HEK293 (cell line): ENCODE data around the gene FLNC.

Experiments
- HIC1 ChIP-seq: fragments of 450-650 bp; formaldehyde crosslinking; IDR thresholded peaks from 2 replicates; pipeline ENCODE4 v1.5.1; 2016; ENCODE audit warnings: missing biosample characterization, missing genetic modification characterization
- KLF9 ChIP-seq: fragments of 450-650 bp; formaldehyde crosslinking; IDR thresholded peaks from 2 replicates; pipeline ENCODE4 v1.5.1; 2016; ENCODE audit warnings: missing biosample characterization, missing genetic modification characterization, low read depth
- MZF1 ChIP-seq: fragments of 450-650 bp; formaldehyde crosslinking; IDR thresholded peaks from 2 replicates; pipeline ENCODE4 v1.5.1; 2017; ENCODE audit warnings: missing biosample characterization, missing genetic modification characterization, borderline replicate concordance
- OSR2 ChIP-seq: fragments of 450-650 bp; formaldehyde crosslinking; IDR thresholded peaks from 2 replicates; pipeline ENCODE4 v1.5.1; 2016; ENCODE audit warnings: missing biosample characterization, missing genetic modification characterization
- SALL2 ChIP-seq: fragments of 450-650 bp; formaldehyde crosslinking; IDR thresholded peaks from 2 replicates; pipeline ENCODE4 v1.5.0; 2017; ENCODE audit warnings: missing biosample characterization, mild to moderate bottlenecking, missing genetic modification characterization, borderline replicate concordance
- SP3 ChIP-seq: fragments of 450-650 bp; formaldehyde crosslinking; IDR thresholded peaks from 2 replicates; pipeline ENCODE4 v1.5.1; 2016; ENCODE audit warnings: missing biosample characterization, missing genetic modification characterization
- TRIM28 ChIP-seq: IDR thresholded peaks from 2 replicates; pipeline ENCODE4 v1.6.1; 2011; ENCODE audit warnings: low read length, control low read depth, borderline replicate concordance
- ZBTB26 ChIP-seq: fragments of 450-650 bp; formaldehyde crosslinking; optimal IDR thresholded peaks from 2 replicates; pipeline ENCODE3; 2016; ENCODE audit warnings: missing biosample characterization, mild to moderate bottlenecking, missing genetic modification characterization
- ZBTB44 ChIP-seq: fragments of 450-650 bp; IDR thresholded peaks from 2 replicates; pipeline ENCODE4 v1.5.1; 2018; ENCODE audit warnings: missing biosample characterization, mild to moderate bottlenecking, missing genetic modification characterization
- ZFP41 ChIP-seq: fragments of 450-650 bp; formaldehyde crosslinking; IDR thresholded peaks from 2 replicates; pipeline ENCODE4 v1.5.1; 2016; ENCODE audit warnings: missing biosample characterization, missing genetic modification characterization, borderline replicate concordance
- ZNF112 ChIP-seq: fragments of 450-650 bp; formaldehyde crosslinking; IDR thresholded peaks from 2 replicates; pipeline ENCODE4 v1.5.0; 2017; ENCODE audit warnings: missing biosample characterization, missing genetic modification characterization
- ZNF132 ChIP-seq: fragments of 450-650 bp; formaldehyde crosslinking; IDR thresholded peaks from 2 replicates; pipeline ENCODE4 v1.5.1; 2017; ENCODE audit warnings: missing biosample characterization, missing genetic modification characterization, borderline replicate concordance
- ZNF138 ChIP-seq: fragments of 450-650 bp; formaldehyde crosslinking; IDR thresholded peaks from 2 replicates; pipeline ENCODE4 v1.5.1; 2016; ENCODE audit warnings: missing biosample characterization, missing genetic modification characterization, borderline replicate concordance
- ZNF146 ChIP-seq: fragments of 450-650 bp; formaldehyde crosslinking; IDR thresholded peaks from 2 replicates; pipeline ENCODE4 v1.5.1; 2016; ENCODE audit warnings: missing biosample characterization, missing genetic modification characterization
- ZNF18 ChIP-seq: fragments of 450-650 bp; formaldehyde crosslinking; IDR thresholded peaks from 2 replicates; pipeline ENCODE4 v1.5.1; 2016; ENCODE audit warnings: missing biosample characterization, missing genetic modification characterization
- ZNF19 ChIP-seq: fragments of 450-650 bp; formaldehyde crosslinking; IDR thresholded peaks from 2 replicates; pipeline ENCODE4; 2016; ENCODE audit warnings: missing biosample characterization, missing genetic modification characterization, low read depth
- ZNF266 ChIP-seq: fragments of 450-650 bp; formaldehyde crosslinking; IDR thresholded peaks from 2 replicates; pipeline ENCODE4 v1.5.1; 2016; ENCODE audit warnings: missing biosample characterization, missing genetic modification characterization, low read depth
- ZNF350 ChIP-seq: fragments of 450-650 bp; formaldehyde crosslinking; IDR thresholded peaks from 2 replicates; pipeline ENCODE4 v1.5.0; 2017; ENCODE audit warnings: missing biosample characterization, mild to moderate bottlenecking, missing genetic modification characterization
- ZNF404 ChIP-seq: fragments of 450-650 bp; formaldehyde crosslinking; IDR thresholded peaks from 2 replicates; pipeline ENCODE4 v1.5.1; 2017; ENCODE audit warnings: missing biosample characterization, missing genetic modification characterization
- ZNF416 ChIP-seq: fragments of 450-650 bp; formaldehyde crosslinking; IDR thresholded peaks from 2 replicates; pipeline ENCODE4 v1.5.1; 2016; ENCODE audit warnings: missing biosample characterization, missing genetic modification characterization
- ZNF48 ChIP-seq: fragments of 450-650 bp; formaldehyde crosslinking; IDR thresholded peaks from 2 replicates; pipeline ENCODE4 v1.5.1; 2016; ENCODE audit warnings: missing biosample characterization, missing genetic modification characterization
- ZNF501 ChIP-seq: fragments of 450-650 bp; formaldehyde crosslinking; IDR thresholded peaks from 2 replicates; pipeline ENCODE4 v1.5.1; 2016; ENCODE audit warnings: missing biosample characterization, missing genetic modification characterization
- ZNF510 ChIP-seq: fragments of 450-650 bp; formaldehyde crosslinking; IDR thresholded peaks from 2 replicates; pipeline ENCODE4 v1.5.1; 2018; ENCODE audit warnings: mild to moderate bottlenecking, missing genetic modification characterization, missing biosample characterization; ENCODE audit not compliant: insufficient replicate concordance
- ZNF544 ChIP-seq: fragments of 450-650 bp; formaldehyde crosslinking; IDR thresholded peaks from 2 replicates; pipeline ENCODE4 v1.5.0; 2017; ENCODE audit warnings: missing biosample characterization, missing genetic modification characterization
- ZNF624 ChIP-seq: fragments of 450-650 bp; formaldehyde crosslinking; IDR thresholded peaks from 2 replicates; pipeline ENCODE4 v1.5.1; 2017; ENCODE audit warnings: missing biosample characterization, missing genetic modification characterization
- ZNF777 ChIP-seq: fragments of 450-650 bp; formaldehyde crosslinking; IDR thresholded peaks from 2 replicates; pipeline ENCODE4 v1.5.1; 2017; ENCODE audit warnings: missing biosample characterization, missing genetic modification characterization, borderline replicate concordance
- ZXDB ChIP-seq: fragments of 450-650 bp; formaldehyde crosslinking; IDR thresholded peaks from 2 replicates; pipeline ENCODE4 v1.5.1; 2016; ENCODE audit warnings: missing biosample characterization, missing genetic modification characterization
- TF ChIP-seq, protein P1 (sequence below): fragments of 450-650 bp; formaldehyde crosslinking; IDR thresholded peaks from 2 replicates; pipeline ENCODE4 v1.5.1; 2016; ENCODE audit warnings: missing biosample characterization, missing genetic modification characterization
- TF ChIP-seq, protein P2 (sequence below): fragments of 450-650 bp; formaldehyde crosslinking; IDR thresholded peaks from 2 replicates; pipeline ENCODE4 v1.5.1; 2017; ENCODE audit warnings: missing biosample characterization, missing genetic modification characterization

The FLNC gene

GRCh38 chr7:128869138-128869943 is 39.1 kb downstream of the FLNC start (continued):
- TF ChIP-seq MZF1 (tag by site-specific recombination) (no peak), ZNF266 (tag by site-specific recombination) (no peak), ZNF146 (tag by site-specific recombination) (no peak), ZBTB26 (tag by site-specific recombination) (peak; percentile 90), ZNF777 (tag by site-specific recombination) (no peak; the same call in 1 of the 2 replicates), ZNF544 (tag by site-specific recombination) (no peak), ZNF624 (tag by site-specific recombination) (no peak), OSR2 (no peak), TRIM28 (no peak), ZNF112 (tag by site-specific recombination) (no peak), ZFP41 (tag by site-specific recombination) (no peak), ZNF138 (no peak), ZBTB44 (tag by site-specific recombination) (peak; percentile 89), ZXDB (tag by site-specific recombination) (no peak), ZNF48 (tag by site-specific recombination) (no peak), SP3 (peak; percentile 73), ZNF132 (no peak), KLF9 (tag by site-specific recombination) (peak; percentile 61), ZNF404 (no peak), ZNF19 (tag by site-specific recombination) (no peak), ZNF18 (no peak), ZNF416 (tag by site-specific recombination) (no peak), SALL2 (tag by site-specific recombination) (no peak), ZNF501 (0 out of 2 replicates have a peak, but pooled peaks have one; percentile 17), ZNF510 (tag by site-specific recombination) (no peak), ZNF350 (no peak), HIC1 (peak; percentile 51)
- TF ChIP-seq, protein P1, sequence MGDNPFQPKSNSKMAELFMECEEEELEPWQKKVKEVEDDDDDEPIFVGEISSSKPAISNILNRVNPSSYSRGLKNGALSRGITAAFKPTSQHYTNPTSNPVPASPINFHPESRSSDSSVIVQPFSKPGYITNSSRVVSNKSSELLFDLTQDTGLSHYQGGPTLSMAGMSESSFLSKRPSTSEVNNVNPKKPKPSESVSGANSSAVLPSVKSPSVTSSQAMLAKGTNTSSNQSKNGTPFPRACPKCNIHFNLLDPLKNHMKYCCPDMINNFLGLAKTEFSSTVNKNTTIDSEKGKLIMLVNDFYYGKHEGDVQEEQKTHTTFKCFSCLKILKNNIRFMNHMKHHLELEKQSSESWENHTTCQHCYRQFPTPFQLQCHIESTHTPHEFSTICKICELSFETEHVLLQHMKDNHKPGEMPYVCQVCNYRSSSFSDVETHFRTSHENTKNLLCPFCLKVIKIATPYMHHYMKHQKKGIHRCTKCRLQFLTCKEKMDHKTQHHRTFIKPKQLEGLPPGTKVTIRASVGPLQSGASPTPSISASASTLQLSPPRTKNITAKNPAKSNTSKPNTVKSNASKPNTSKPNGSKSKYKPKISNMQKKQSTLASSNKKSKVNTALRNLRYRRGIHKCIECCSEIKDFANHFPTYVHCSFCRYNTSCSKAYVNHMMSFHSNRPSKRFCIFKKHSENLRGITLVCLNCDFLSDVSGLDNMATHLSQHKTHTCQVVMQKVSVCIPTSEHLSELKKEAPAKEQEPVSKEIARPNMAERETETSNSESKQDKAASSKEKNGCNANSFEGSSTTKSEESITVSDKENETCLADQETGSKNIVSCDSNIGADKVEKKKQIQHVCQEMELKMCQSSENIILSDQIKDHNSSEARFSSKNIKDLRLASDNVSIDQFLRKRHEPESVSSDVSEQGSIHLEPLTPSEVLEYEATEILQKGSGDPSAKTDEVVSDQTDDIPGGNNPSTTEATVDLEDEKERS (tag by site-specific recombination) = no peak
- TF ChIP-seq, protein P2, sequence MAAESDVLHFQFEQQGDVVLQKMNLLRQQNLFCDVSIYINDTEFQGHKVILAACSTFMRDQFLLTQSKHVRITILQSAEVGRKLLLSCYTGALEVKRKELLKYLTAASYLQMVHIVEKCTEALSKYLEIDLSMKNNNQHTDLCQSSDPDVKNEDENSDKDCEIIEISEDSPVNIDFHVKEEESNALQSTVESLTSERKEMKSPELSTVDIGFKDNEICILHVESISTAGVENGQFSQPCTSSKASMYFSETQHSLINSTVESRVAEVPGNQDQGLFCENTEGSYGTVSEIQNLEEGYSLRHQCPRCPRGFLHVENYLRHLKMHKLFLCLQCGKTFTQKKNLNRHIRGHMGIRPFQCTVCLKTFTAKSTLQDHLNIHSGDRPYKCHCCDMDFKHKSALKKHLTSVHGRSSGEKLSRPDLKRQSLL = peak; percentile 83; the same call in 1 of the 2 replicates
